K562 (cell line): ENCODE measurements around the gene SPINK4. TPM values are rescaled to one million over a fixed set of nuclear protein-coding genes. Genes with fewer than 3 reads are reported as not detected.

Experiments
- ATAC-seq: fragments of 200-7000 bp; cut with Tn5 transposase; 3 replicates; pipeline ENCODE4 v1.9.1; 2020; ENCODE audit warnings: moderate library complexity
- BruUV-seq: library from RNA; stranded (reverse); fragments of 400-500 nt; replicated peaks from 2 replicates; lab custom pipeline; 2021; lab: Mats Ljungman, UMichigan
- CTCF ChIA-PET: fragments of 300-600 bp; formaldehyde crosslinking; extraction: SDS; loops from one replicate; lab custom pipeline; 2021; ENCODE audit warnings: low intra/inter-chr PET ratio; lab: Yijun Ruan, JAX
- POLR2A ChIA-PET: fragments of 300-600, 350-650 bp; sonication (Branson Sonifier 250); formaldehyde crosslinking; extraction: SDS; loops from one replicate; lab custom pipeline; 2021; ENCODE audit warnings: antibody characterized with exemption, inconsistent platforms; lab: Yijun Ruan, JAX
- DNase-seq, 4 experiments: peaks; one replicate each; pipeline versions ENCODE4 v3.0.0 to v3.0.0-alpha.2; 2011 to 2018; ENCODE audit warnings: low spot score in 3 of 4, mixed read lengths in 3 of 4; ENCODE audit errors: extremely low read depth in 1 of 4
- FAIRE-seq: peaks from 2 replicates; lab custom pipeline; 2011; peaks lifted over from hg19 to GRCh38; lab: Jason Lieb, UNC
- H2AFZ ChIP-seq: 2 replicates; pipeline ENCODE4 v1.6.0; 2011; ENCODE audit warnings: low read depth, low read length, control low read depth, inconsistent platforms
- H3K27ac ChIP-seq: fragments of 200-600 bp; 3 replicates; pipeline ENCODE4 v1.8.0; 2011; ENCODE audit warnings: low read depth, mild to moderate bottlenecking, control low read depth, inconsistent platforms, low read length, moderate library complexity, mixed read lengths; ENCODE audit errors: extremely low read depth
- H3K27me3 ChIP-seq, 2 experiments: fragments of 300-600 bp in 1 of 2; 2 replicates in 1 of 2; 3 replicates in 1 of 2; pipeline versions ENCODE4 v1.6.0 to v1.8.0; 2011; ENCODE audit warnings: inconsistent platforms in 2 of 2, low read length in 2 of 2, mild to moderate bottlenecking in 1 of 2, mixed read lengths in 1 of 2, moderate library complexity in 1 of 2; ENCODE audit not compliant: control insufficient read depth in 2 of 2, insufficient read depth in 2 of 2
- H3K36me3 ChIP-seq: fragments of 300-600 bp; 3 replicates; pipeline ENCODE4 v1.8.0; 2011; ENCODE audit warnings: mild to moderate bottlenecking, low read length, inconsistent platforms; ENCODE audit not compliant: control insufficient read depth, insufficient read depth
- H3K4me1 ChIP-seq, 2 experiments: fragments of 200-600 bp in 1 of 2; replicated peaks in 1 of 2; 2 replicates in 1 of 2; 3 replicates in 1 of 2; pipeline versions ENCODE4 v1.5.1 to v1.8.0; 2011; ENCODE audit warnings: inconsistent platforms in 2 of 2, low read length in 2 of 2, mild to moderate bottlenecking in 1 of 2, mixed read lengths in 1 of 2, moderate library complexity in 1 of 2; ENCODE audit not compliant: control insufficient read depth in 2 of 2, insufficient read depth in 2 of 2
- H3K4me2 ChIP-seq: 2 replicates; pipeline ENCODE4 v1.6.1; 2011; ENCODE audit warnings: low read length, control low read depth, inconsistent platforms, mixed read lengths; ENCODE audit not compliant: insufficient read depth
- H3K4me3 ChIP-seq: fragments of 200-600 bp; sonication (generic), shearing (Covaris generic); 2 replicates; pipeline ENCODE4 v1.5.1; 2016; ENCODE audit warnings: control low read depth, inconsistent platforms
- H3K79me2 ChIP-seq: fragments of 200-600 bp; 3 replicates; pipeline ENCODE4 v1.8.0; 2011; ENCODE audit warnings: low read length, inconsistent platforms; ENCODE audit not compliant: control insufficient read depth, insufficient read depth
- H3K9ac ChIP-seq, 2 experiments: 2 replicates each; pipeline versions ENCODE4 v1.6.0 to v1.6.1; 2011; ENCODE audit warnings: low read depth in 2 of 2, low read length in 2 of 2, control low read depth in 1 of 2, inconsistent platforms in 1 of 2, mild to moderate bottlenecking in 1 of 2, mixed read lengths in 1 of 2; ENCODE audit not compliant: insufficient read depth in 1 of 2
- H3K9me1 ChIP-seq: one replicate; pipeline ENCODE4 v1.6.0; 2011; ENCODE audit warnings: inconsistent platforms, mild to moderate bottlenecking, low read length, moderate library complexity; ENCODE audit not compliant: control insufficient read depth, insufficient read depth
- H3K9me3 ChIP-seq: replicated peaks from 2 replicates; pipeline ENCODE4 v1.5.1; 2011; ENCODE audit warnings: low read depth, low read length, inconsistent platforms; ENCODE audit not compliant: control insufficient read depth, insufficient read depth
- H4K20me1 ChIP-seq: replicated peaks from 2 replicates; pipeline ENCODE4 v1.6.1; 2011; ENCODE audit warnings: low read length, inconsistent platforms, mixed read lengths; ENCODE audit not compliant: control insufficient read depth, insufficient read depth
- CCAR2 ChIP-seq: fragments of 200-400 bp; formaldehyde crosslinking; IDR thresholded peaks from 2 replicates; pipeline ENCODE4 v1.6.1; 2017; ENCODE audit warnings: mild to moderate bottlenecking, low read depth, low read length
- CEBPG ChIP-seq, 3 experiments: fragments of 200-800 bp in 1 of 3; sonication (Bioruptor generic) in 1 of 3; sonication (generic) in 1 of 3; formaldehyde crosslinking in 1 of 3; IDR thresholded peaks in 2 of 3; conservative IDR thresholded peaks in 1 of 3; 2 replicates each; pipeline versions ENCODE4 v1.6.1 to v1.8.0; 2016 to 2022; ENCODE audit warnings: missing compliant biosample characterization in 2 of 3, missing genetic modification characterization in 2 of 3, mild to moderate bottlenecking in 1 of 3, missing genetic modification reagents in 1 of 3
- HNRNPK ChIP-seq: fragments of 200-400 bp; formaldehyde crosslinking; IDR thresholded peaks from one replicate; pipeline ENCODE4 v1.6.1; 2018; ENCODE audit warnings: mild to moderate bottlenecking, low read depth, low read length; ENCODE audit not compliant: poor library complexity, severe bottlenecking
- RBBP5 ChIP-seq: fragments of 200-600 bp; sonication (generic); IDR thresholded peaks from 2 replicates; pipeline ENCODE4 v1.6.1; 2012; ENCODE audit warnings: borderline replicate concordance, mild to moderate bottlenecking, low read length, control low read depth, inconsistent platforms; ENCODE audit not compliant: insufficient read depth, poor library complexity, severe bottlenecking
- SMARCE1 ChIP-seq: fragments of 450-650 bp; IDR thresholded peaks from 2 replicates; pipeline ENCODE4 v1.7.1; 2016; ENCODE audit warnings: mild to moderate bottlenecking
- TAF1 ChIP-seq: IDR thresholded peaks from 2 replicates; pipeline ENCODE4 v1.6.1; 2011; ENCODE audit warnings: mild to moderate bottlenecking, low read length, moderate library complexity; ENCODE audit not compliant: insufficient read depth, control insufficient read depth, severe bottlenecking; ENCODE audit errors: extremely low read depth
- TSC22D4 ChIP-seq: fragments of 450-650 bp; IDR thresholded peaks from 2 replicates; pipeline ENCODE4 v1.6.1; 2016; ENCODE audit warnings: missing genetic modification characterization, missing biosample characterization, control low read depth
- ZNF146 ChIP-seq: IDR thresholded peaks from one replicate; pipeline ENCODE4 v1.6.1; 2018; ENCODE audit warnings: missing compliant biosample characterization; ENCODE audit not compliant: unreplicated experiment
- ZNF224 ChIP-seq: sonication (generic); formaldehyde crosslinking; IDR thresholded peaks from 2 replicates; pipeline ENCODE4 v1.8.0; 2022; ENCODE audit warnings: mild to moderate bottlenecking, missing genetic modification reagents
- ZNF324 ChIP-seq: fragments of 250-450 bp; sonication (Bioruptor Pico); IDR thresholded peaks from 2 replicates; pipeline ENCODE4 v1.4.0; 2020; ENCODE audit warnings: mild to moderate bottlenecking
- ZNF384 ChIP-seq: IDR thresholded peaks from 2 replicates; pipeline ENCODE4 v1.6.1; 2012; ENCODE audit warnings: low read depth, low read length, improper control_type of control experiment
- ZNF436 ChIP-seq: fragments of 250-450, 450-650 bp; sonication (Bioruptor Pico); formaldehyde crosslinking; IDR thresholded peaks from 2 replicates; pipeline ENCODE4 v1.7.0; 2020; ENCODE audit warnings: mild to moderate bottlenecking
- WGBS: fragments of 100-300 bp; shearing (Covaris generic); methylation state at CpG from one replicate; pipeline ENCODE4 v1.1.6; 2016; ENCODE audit warnings: low coverage, mixed read lengths; ENCODE audit not compliant: insufficient coverage; ENCODE audit errors: missing lambda C conversion rate; 5-methylcytosine and 5-hydroxymethylcytosine counted together
- in situ Hi-C: fragments of 300-500 bp; cut with MboI; formaldehyde crosslinking; loops from 4 replicates; pipeline ENCODE4 v1.15.0; 2018; ENCODE audit warnings: inconsistent platforms, mixed read lengths
- intact Hi-C: fragments of 100-400 bp; cut with micrococcal nuclease; formaldehyde crosslinking; loops from 2 replicates; pipeline ENCODE4 v1.14.2; 2022
- polyA plus RNA-seq, 8 experiments: library from polyadenylated mRNA; depleted of rRNA in 4 of 8; stranded (reverse) in 5 of 8; unstranded in 3 of 8; fragments of >200 nt; fragmentation: Nextera tagmentation in 2 of 8; fragmentation: Illumina TruSeq in 1 of 8; extraction: Ambion mirVana in 2 of 8; extraction: Trizol in 1 of 8; gene quantifications; 2 replicates each; pipeline versions ENCODE4 v1.2.1 to v1.2.3, GENCODE V29; 2011 to 2014; ENCODE audit warnings: inconsistent platforms in 1 of 8, missing spikeins in 1 of 8
- total RNA-seq, 7 experiments: library from RNA; depleted of rRNA in 6 of 7; stranded (reverse); fragments of >200 nt in 6 of 7; fragmentation: Illumina TruSeq in 2 of 7; extraction: Trizol in 2 of 7; gene quantifications; 2 replicates each; pipeline versions ENCODE4 v1.2.1 to v1.2.3, GENCODE V29; 2011 to 2021; ENCODE audit warnings: low replicate concordance in 1 of 7
- TF ChIP-seq, protein P1 (sequence below): sonication (generic); formaldehyde crosslinking; IDR thresholded peaks from 2 replicates; pipeline ENCODE4 v1.8.0; 2023; ENCODE audit warnings: missing genetic modification reagents, mild to moderate bottlenecking, borderline replicate concordance
- TF ChIP-seq, protein P2 (sequence below): sonication (generic); formaldehyde crosslinking; IDR thresholded peaks from 2 replicates; pipeline ENCODE4 v1.5.0; 2020; ENCODE audit warnings: missing genetic modification reagents

SPINK4 gene
- total and polyA plus RNA-seq, 9 of the 15 experiments (the other 6 are each of a cell fraction or from before 2014, with no cell fraction given): 0.74 to 5.5 (median 2.1) TPM; not detected in 2

- no peak for FAIRE-seq
- ChIA-PET CTCF (no interaction called here), POLR2A (interaction anchor here (0.7 kb wide), 1 partner anchor 292 kb away, joined by 4 read pairs; no protein-coding TSS in a partner anchor)
- no peak for ATAC-seq
- H3K79me2 ChIP-seq: no peaks in the 10 kb centered on the region
- no TSS peak for BruUV-seq
- no peaks in the 10 kb centered on the region for H3K9me3 ChIP-seq
- no peaks in the 10 kb centered on the region; a peak in 1 of 5 replicates for H3K4me1 ChIP-seq
- 28% methylated on average over 6 of the region's 6 CpGs for WGBS
- in situ Hi-C loops: no loop called here
- no peaks in the 10 kb centered on the region for H4K20me1 ChIP-seq
- no peaks in the 10 kb centered on the region for H3K36me3 ChIP-seq
- no peak overlapping the region for H3K4me3 ChIP-seq
- no peaks in the 10 kb centered on the region for H3K9me1 ChIP-seq
- DNase-seq: no peak
- no peak overlapping the region for H3K4me2 ChIP-seq
- peaks cover 0 to 5% of the 10 kb centered on the region in 2 experiments; a peak in 1 of 5 replicates for H3K27me3 ChIP-seq
- H3K9ac ChIP-seq: no peak overlapping the region
- intact Hi-C loops: no loop called here
- H3K27ac ChIP-seq: no peak overlapping the region
- peak overlapping the region; percentile 70 for H2AFZ ChIP-seq
- TF ChIP-seq ZNF224 (CRISPR knock-in tag) (no peak), ZNF384 (no peak), ZNF324 (no peak), SMARCE1 (no peak), TAF1 (no peak), ZNF436 (CRISPR knock-in tag) (no peak), HNRNPK (no peak), TSC22D4 (tag) (no peak), ZNF146 (CRISPR knock-in tag) (no peak), CEBPG (CRISPR knock-in tag; IDR thresholded peaks at IDR 0.05) (no peak), CEBPG (tag; conservative IDR thresholded peaks at IDR 0.05 in 1 of 2, IDR thresholded peaks at IDR 0.05 in 1 of 2) (no peak), CCAR2 (no peak), RBBP5 (no peak)
- TF ChIP-seq, protein P1, sequence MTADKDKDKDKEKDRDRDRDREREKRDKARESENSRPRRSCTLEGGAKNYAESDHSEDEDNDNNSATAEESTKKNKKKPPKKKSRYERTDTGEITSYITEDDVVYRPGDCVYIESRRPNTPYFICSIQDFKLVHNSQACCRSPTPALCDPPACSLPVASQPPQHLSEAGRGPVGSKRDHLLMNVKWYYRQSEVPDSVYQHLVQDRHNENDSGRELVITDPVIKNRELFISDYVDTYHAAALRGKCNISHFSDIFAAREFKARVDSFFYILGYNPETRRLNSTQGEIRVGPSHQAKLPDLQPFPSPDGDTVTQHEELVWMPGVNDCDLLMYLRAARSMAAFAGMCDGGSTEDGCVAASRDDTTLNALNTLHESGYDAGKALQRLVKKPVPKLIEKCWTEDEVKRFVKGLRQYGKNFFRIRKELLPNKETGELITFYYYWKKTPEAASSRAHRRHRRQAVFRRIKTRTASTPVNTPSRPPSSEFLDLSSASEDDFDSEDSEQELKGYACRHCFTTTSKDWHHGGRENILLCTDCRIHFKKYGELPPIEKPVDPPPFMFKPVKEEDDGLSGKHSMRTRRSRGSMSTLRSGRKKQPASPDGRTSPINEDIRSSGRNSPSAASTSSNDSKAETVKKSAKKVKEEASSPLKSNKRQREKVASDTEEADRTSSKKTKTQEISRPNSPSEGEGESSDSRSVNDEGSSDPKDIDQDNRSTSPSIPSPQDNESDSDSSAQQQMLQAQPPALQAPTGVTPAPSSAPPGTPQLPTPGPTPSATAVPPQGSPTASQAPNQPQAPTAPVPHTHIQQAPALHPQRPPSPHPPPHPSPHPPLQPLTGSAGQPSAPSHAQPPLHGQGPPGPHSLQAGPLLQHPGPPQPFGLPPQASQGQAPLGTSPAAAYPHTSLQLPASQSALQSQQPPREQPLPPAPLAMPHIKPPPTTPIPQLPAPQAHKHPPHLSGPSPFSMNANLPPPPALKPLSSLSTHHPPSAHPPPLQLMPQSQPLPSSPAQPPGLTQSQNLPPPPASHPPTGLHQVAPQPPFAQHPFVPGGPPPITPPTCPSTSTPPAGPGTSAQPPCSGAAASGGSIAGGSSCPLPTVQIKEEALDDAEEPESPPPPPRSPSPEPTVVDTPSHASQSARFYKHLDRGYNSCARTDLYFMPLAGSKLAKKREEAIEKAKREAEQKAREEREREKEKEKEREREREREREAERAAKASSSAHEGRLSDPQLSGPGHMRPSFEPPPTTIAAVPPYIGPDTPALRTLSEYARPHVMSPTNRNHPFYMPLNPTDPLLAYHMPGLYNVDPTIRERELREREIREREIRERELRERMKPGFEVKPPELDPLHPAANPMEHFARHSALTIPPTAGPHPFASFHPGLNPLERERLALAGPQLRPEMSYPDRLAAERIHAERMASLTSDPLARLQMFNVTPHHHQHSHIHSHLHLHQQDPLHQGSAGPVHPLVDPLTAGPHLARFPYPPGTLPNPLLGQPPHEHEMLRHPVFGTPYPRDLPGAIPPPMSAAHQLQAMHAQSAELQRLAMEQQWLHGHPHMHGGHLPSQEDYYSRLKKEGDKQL: no peak
- TF ChIP-seq, protein P2, sequence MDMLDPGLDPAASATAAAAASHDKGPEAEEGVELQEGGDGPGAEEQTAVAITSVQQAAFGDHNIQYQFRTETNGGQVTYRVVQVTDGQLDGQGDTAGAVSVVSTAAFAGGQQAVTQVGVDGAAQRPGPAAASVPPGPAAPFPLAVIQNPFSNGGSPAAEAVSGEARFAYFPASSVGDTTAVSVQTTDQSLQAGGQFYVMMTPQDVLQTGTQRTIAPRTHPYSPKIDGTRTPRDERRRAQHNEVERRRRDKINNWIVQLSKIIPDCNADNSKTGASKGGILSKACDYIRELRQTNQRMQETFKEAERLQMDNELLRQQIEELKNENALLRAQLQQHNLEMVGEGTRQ: no peak
Measured at GRCh38 chr9:33197279-33198152, 42.5 kb upstream of the SPINK4 start.
